COLO668 (cell line): ENCODE data around the gene CTBP1.
A peak's percentile ranks its signal among the peaks of the same experiment; 100 is the strongest.

Source experiments
- DNase-seq: peaks from one replicate; lab custom pipeline; 2025; ENCODE audit not compliant: unreplicated experiment; lab: John Stamatoyannopoulos, UW

Gene CTBP1

GRCh38 chr4:1285151-1285789 is 36.3 kb upstream of the CTBP1 start:
- DNase-seq, result no peak

- DNase-seq, result no peak
These were observed 34.8 kb upstream of the CTBP1 start for GRCh38 chr4:1283711-1284110.

GRCh38 chr4:1279253-1279652 is 30.3 kb upstream of the CTBP1 start:
- DNase-seq, result no peak

DNA sequence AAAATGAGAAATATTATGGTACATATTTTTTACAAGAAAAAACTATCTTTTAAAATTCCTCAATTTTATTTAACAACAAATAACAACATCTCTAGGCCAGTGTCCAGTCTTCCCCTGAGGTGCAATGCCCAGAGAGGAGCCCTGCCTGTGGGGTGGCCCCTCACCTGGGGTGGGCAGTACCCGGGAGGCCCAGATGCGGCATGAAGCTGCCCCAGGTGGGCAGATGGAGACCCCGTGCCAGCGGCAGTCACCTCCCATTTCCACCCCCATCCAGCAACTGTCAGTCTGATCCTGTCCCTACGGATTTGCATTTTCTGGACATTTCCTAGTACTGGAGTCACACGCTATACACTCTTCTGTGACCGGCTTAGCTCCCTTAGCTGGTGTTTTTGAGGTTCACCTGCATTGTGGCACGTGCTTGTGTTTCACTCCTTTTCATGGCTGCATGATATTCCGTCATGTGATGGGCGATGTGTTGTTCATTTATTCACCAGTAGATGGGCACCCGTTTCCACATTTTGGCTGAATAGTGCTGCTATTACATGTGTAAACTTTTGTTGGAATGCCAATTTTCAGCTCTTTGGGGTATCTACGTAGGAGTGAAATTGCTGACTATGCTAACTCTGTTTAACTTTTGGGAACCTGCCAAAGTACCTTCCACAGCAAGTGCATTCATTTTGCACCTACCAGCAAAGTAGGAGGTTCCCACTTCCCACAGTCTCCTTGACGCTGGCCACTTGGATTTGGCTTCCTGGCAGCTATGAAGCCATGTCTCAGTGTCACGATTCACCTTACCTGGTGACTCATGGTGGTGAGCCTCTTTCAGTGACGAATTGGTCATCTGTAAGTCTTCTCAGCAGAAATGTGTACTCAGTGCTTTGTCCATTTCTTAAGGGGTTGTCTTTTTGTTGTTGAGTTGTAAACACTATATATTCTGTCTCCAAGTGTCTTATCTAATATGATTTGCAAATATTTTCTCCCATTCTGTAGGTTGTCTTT is 29.0 kb upstream of the CTBP1 start:
- no peak for DNase-seq

- DNase-seq, result no peak
These were observed 28.1 kb upstream of the CTBP1 start for GRCh38 chr4:1276984-1277383.

DNA sequence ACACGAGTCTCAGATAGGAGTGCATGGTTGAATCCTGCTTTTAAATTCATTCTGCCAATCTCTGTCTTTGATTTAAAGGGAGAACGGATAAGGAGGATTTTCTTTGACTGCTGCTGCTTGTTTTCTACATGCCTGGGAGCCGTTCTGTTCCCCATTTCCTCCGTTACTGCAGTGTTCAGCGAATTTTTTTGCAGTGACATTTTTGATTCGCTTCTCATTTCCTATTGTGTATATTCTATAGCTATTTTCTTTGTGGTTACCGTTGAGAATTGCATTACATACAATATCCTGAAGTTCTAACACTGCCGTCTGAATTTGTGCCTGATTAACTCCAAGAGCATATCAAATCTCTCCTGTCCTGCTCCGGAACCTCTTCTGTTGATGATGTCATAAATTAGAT is 25.9 kb upstream of the CTBP1 start:
- no peak for DNase-seq

GRCh38 chr4:1271686-1272085 is 22.8 kb upstream of the CTBP1 start:
- no peak for DNase-seq

DNA sequence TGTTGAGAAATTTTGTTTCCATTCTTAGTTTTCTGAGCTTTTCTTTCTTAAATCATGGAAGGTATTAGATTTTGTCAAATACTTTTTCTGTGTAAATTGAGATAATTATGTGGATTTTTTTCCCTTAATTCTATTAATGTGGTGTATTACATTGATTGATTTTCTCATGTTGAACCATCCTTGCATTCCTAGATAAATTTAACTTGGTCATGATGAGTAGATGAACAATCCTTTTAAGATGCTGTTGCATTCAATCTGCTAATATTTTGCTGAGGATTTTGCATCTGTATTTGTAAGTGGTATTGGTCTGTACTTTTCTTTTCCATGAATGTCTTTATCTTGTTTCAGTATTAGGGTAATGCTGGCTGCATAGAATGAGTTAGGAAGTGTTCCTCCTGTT is 20.3 kb upstream of the CTBP1 start:
- DNase-seq, result no peak

DNA sequence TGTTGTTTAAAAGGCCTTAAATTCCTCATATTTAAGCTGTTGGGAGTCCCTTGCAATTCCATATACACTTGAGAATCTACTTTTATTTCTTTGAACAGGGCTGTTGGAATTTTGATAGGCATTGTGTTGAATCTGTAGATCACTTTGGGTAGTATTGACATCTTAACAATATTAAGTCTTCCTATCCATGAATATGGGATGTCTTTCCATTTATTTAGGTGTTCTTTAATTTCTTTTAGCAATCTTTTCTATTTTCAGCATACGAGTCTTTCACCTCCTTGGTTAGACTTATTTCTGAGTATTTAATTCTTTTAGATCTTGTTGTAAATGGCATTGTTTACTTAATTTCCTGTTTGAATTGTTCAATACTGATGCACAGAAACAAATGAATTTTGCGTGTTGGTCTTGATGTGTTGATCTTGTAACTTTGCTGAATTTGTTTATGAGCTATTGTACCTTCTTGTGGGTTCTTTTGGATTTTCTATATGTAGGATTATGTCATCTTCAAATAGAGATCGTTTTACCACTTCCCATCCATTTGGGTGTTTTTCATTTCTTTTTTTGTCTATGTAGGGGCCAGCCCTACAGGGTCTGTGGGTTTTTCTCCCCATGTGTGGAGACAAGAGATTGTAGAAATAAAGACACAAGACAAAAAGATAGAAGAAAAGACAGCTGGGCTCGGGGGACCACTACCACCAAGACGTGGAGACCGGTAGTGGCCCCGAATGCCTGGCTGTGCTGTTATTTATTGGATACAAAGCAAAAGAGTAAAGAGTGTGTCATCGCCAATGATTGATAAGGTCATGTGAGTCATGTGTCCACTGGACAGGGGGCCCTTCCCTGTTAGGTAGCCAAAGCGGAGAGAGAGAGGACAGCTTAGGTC is 18.2 kb upstream of the CTBP1 start:
- DNase-seq, result no peak

DNA sequence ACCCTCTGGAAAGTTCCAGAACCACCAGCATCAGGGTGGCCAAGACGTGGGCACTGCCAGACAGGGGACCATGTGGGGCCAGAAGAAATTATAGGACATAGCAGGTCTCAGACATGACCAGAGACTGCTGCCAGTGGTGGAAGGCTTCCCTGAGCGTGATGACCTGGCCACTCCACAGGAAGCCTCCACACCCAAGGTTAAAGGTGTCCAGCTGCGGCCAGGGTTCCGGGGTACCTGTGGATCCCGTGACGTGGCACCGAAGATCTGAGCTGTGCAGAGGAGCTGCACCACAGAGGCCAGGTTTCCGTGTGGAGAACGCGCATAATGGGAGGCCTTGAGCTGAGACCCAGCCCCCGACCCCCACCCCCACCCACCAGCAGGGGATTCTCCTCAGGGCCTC is 16.4 kb upstream of the CTBP1 start:
- DNase-seq, result no peak

- no peak for DNase-seq
These were observed 16.0 kb upstream of the CTBP1 start for GRCh38 chr4:1264942-1265341.

- peak; percentile 59 for DNase-seq
These were observed 12.4 kb upstream of the CTBP1 start for GRCh38 chr4:1261107-1261928.

- DNase-seq, result peak; percentile 43
These were observed 11.6 kb upstream of the CTBP1 start for GRCh38 chr4:1260418-1261106.

DNA sequence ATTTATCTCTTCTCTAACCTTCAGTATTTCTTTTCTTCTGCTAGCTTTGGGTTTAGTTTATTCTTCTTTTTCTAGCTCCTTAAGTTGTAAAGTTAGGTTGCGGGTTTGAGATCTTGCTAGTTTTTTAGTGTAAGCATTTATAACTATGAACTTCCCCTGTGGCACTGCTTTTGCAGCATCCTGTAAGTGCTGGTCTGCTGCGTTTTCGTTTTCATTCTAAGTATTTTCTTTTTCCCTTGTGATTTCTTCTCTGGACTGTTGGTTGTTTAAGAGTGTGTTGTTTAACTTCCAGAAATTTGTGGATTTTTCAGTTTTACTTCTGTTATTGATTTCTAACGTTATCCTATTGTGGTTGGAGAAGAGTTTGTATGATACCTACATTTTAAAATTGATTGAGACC is 11.0 kb upstream of the CTBP1 start:
- no peak for DNase-seq

DNA sequence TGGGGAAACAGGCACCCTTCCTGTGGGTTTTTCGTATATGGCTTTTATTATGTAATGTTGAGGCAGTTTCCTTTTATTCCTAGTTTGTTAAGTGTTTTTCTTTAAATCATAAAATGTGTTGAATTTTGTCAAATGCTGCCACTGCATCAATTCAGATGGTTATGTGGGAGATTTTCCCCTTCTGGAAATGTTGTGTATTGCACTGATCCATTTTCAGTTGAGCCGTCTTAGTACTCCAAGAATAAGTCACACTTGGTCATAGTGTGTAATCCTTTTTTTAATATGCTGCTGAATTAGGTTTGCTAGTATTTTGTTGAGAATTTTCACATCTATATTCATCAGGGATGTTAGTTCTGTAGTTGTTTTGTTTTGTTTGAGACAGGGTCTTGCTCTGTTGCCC is 9.5 kb upstream of the CTBP1 start:
- DNase-seq, result no peak

GRCh38 chr4:1255699-1256098 is 6.8 kb upstream of the CTBP1 start:
- DNase-seq, result no peak

GRCh38 chr4:1255151-1255550 is 6.2 kb upstream of the CTBP1 start:
- DNase-seq, result no peak

DNA sequence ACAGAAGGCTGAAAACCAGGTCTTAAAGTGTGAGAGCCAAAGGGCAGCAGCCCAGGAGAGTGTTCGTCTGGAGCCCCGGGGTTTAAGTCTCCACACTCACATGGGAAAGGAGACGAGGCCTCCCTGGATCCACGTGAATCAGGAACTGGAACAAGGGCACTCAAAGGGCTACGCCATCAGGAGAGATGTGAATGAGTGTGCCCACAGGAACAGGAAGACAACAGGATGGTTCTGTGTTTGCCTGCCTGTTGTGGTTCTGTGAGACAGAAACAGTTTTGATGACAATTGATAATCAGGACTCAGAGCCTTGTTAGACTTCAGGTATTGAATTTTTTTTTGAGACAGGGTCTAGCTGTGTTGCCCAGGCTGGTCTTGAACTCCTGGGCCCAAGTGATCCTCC is 4.9 kb upstream of the CTBP1 start:
- DNase-seq, result no peak

DNA sequence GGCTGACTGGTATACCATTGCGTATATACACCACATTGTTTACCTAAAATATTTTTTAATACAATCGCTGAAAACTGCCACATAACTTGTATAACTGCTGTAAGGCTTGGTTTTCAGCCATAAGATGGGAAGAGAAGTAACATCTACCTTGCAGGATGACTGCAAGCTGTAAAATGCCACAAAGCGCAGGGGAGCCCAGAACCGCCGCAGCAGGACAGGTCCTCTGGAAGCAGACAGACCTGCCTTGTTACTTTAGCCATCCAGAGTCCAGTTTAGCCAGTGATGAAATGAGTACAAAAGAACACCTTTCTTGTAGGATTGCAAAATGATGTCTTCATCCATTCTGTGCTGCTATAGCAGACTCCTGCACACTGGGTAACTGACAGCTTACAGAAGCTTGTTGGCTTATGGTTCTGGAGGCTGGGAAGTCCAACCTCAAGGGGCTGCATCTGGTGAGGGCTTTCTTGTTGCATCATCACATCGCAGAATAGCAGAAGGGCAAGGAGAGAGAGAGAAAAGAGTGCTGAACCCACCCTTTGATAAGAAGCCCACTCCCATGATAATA is 4.1 kb upstream of the CTBP1 start:
- DNase-seq, result no peak

DNA sequence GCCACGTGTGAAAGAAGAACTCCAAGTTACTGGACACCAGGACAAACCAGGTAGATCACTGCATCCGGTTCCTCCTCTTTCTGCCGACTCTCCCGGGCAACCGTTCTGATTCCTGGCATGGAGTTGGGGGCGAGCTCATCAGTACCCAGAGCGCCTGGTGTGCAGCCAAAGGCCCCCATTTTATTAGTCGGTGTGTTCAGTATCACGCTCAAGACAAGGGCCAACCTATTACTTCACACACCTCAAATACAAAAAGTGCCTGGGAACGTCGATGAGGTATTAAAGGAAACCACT is 2.8 kb upstream of the CTBP1 start:
- DNase-seq, result no peak
